Tibial artery (tissue), 4 donors: Measurements from ENCODE around the gene CFAP43.
A peak's percentile ranks its signal among the peaks of the same experiment; 100 is the strongest.

Source experiments
- DNase-seq, 2 donors: peaks; one replicate each; pipeline ENCODE4 v3.0.0-alpha.2; 2019
- H3K27ac ChIP-seq, 2 donors: fragments of 200-600 bp; sonication (generic) in 1 of 2; 1 replicate in 1 of 2; 2 replicates in 1 of 2; pipeline ENCODE4 v1.5.1; 2018 to 2019; ENCODE audit warnings: mild to moderate bottlenecking in 1 of 2
- H3K27me3 ChIP-seq, 2 donors: fragments of 200-600 bp; sonication (generic) in 1 of 2; one replicate each; pipeline versions ENCODE4 v1.5.1 to v1.6.0; 2016 to 2019
- H3K36me3 ChIP-seq, 3 donors: fragments of 200-600 bp; sonication (generic) in 2 of 3; one replicate each; pipeline ENCODE4 v1.5.1; 2016 to 2019; ENCODE audit warnings: mild to moderate bottlenecking in 2 of 3
- H3K4me1 ChIP-seq, 4 donors: fragments of 200-600 bp; sonication (generic) in 2 of 4; 1 replicate in 3 of 4; 2 replicates in 1 of 4; pipeline ENCODE4 v1.5.1; 2016 to 2019
- H3K4me3 ChIP-seq, 2 donors: fragments of 200-600 bp; sonication (generic) in 1 of 2; 1 replicate in 1 of 2; 2 replicates in 1 of 2; pipeline ENCODE4 v1.5.1; 2018 to 2019; ENCODE audit warnings: mild to moderate bottlenecking in 2 of 2
- H3K9me3 ChIP-seq, 3 donors: fragments of 200-600 bp; sonication (generic) in 1 of 3; one replicate each; pipeline ENCODE4 v1.5.1; 2016 to 2019
- intact Hi-C: fragments of 100-400 bp; cut with DNase I; formaldehyde crosslinking; loops from one replicate; pipeline ENCODE4 v1.15.0; 2023; ENCODE audit warnings: low total_unique reads
- TF ChIP-seq, protein P1 (sequence below), 2 experiments: fragments of 200-600 bp in 1 of 2; fragments of 450-650 bp in 1 of 2; IDR thresholded peaks; one replicate each; pipeline ENCODE4 v1.5.1; 2017 to 2019; ENCODE audit warnings: antibody characterized with exemption in 2 of 2, mild to moderate bottlenecking in 1 of 2, moderate library complexity in 1 of 2

CFAP43 gene

GRCh38 chr10:104127411-104127810 is 104.8 kb downstream of the CFAP43 start:
- DNase-seq = no peak
- TF ChIP-seq, protein P1, sequence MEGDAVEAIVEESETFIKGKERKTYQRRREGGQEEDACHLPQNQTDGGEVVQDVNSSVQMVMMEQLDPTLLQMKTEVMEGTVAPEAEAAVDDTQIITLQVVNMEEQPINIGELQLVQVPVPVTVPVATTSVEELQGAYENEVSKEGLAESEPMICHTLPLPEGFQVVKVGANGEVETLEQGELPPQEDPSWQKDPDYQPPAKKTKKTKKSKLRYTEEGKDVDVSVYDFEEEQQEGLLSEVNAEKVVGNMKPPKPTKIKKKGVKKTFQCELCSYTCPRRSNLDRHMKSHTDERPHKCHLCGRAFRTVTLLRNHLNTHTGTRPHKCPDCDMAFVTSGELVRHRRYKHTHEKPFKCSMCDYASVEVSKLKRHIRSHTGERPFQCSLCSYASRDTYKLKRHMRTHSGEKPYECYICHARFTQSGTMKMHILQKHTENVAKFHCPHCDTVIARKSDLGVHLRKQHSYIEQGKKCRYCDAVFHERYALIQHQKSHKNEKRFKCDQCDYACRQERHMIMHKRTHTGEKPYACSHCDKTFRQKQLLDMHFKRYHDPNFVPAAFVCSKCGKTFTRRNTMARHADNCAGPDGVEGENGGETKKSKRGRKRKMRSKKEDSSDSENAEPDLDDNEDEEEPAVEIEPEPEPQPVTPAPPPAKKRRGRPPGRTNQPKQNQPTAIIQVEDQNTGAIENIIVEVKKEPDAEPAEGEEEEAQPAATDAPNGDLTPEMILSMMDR (IDR thresholded peaks at IDR 0.05) = no peak
- Histone ChIP-seq H3K4me3 (no peak overlapping the region), H3K36me3 (no peaks in the 10 kb centered on the region), H3K27ac (no peak overlapping the region), H3K4me1 (peaks cover 0 to 10% (median 2%) of the 10 kb centered on the region in 4 donors), H3K27me3 (no peaks in the 10 kb centered on the region), H3K9me3 (no peaks in the 10 kb centered on the region)
- intact Hi-C loops = loop anchor here (10.0 kb wide), 2 partner anchors 163 to 233 kb away; partner anchors contain the start of gene SLK

DNA sequence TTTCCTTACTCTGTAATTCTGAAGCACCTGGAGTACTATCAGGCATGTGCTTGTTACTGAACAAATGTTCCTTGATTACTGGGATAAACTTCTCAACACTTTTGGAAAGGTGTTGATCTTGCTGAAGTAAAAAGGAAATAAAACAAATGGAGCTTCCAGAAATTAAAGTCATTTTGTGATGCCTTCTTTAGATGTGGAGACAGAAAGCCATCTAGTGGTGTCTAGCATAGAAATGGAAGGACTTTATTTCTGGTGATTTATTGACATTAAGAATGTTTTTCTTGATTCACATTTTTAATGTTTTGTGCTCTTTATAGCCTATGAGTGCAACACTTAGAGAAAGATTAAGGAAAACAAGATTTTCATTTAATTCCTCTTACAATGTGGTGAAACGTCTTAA is 108.8 kb downstream of the CFAP43 start:
- Histone ChIP-seq H3K27me3 (no peaks in the 10 kb centered on the region), H3K27ac (peak overlapping the region in 1 of 2 donors; percentile 98), H3K4me1 (peaks cover 0 to 25% (median 13%) of the 10 kb centered on the region in 4 donors), H3K36me3 (no peaks in the 10 kb centered on the region), H3K9me3 (no peaks in the 10 kb centered on the region), H3K4me3 (no peak overlapping the region)
- TF ChIP-seq, protein P1 (IDR thresholded peaks at IDR 0.05) = peak; percentile 13 to 21
- DNase-seq = no peak
- intact Hi-C loops = loop anchor here (10.0 kb wide), 2 partner anchors 159 to 229 kb away; partner anchors contain the start of gene SLK

- no peaks in the 10 kb centered on the region for H3K27me3 ChIP-seq
- TF ChIP-seq, protein P1 (IDR thresholded peaks at IDR 0.05) = no peak
- H3K4me3 ChIP-seq = peak overlapping the region; percentile 60 to 72
- H3K9me3 ChIP-seq = no peaks in the 10 kb centered on the region
- intact Hi-C loops = loop anchor here (10.0 kb wide), 2 partner anchors 158 to 228 kb away; partner anchors contain the start of gene SLK
- H3K27ac ChIP-seq = peak overlapping the region; percentile 96 to 98
- DNase-seq = peak in 1 of 2 donors; percentile 45
- peaks cover 0 to 25% (median 13%) of the 10 kb centered on the region in 4 donors for H3K4me1 ChIP-seq
- no peaks in the 10 kb centered on the region for H3K36me3 ChIP-seq
Measured at GRCh38 chr10:104122225-104123107, 109.7 kb downstream of the CFAP43 start.

DNA sequence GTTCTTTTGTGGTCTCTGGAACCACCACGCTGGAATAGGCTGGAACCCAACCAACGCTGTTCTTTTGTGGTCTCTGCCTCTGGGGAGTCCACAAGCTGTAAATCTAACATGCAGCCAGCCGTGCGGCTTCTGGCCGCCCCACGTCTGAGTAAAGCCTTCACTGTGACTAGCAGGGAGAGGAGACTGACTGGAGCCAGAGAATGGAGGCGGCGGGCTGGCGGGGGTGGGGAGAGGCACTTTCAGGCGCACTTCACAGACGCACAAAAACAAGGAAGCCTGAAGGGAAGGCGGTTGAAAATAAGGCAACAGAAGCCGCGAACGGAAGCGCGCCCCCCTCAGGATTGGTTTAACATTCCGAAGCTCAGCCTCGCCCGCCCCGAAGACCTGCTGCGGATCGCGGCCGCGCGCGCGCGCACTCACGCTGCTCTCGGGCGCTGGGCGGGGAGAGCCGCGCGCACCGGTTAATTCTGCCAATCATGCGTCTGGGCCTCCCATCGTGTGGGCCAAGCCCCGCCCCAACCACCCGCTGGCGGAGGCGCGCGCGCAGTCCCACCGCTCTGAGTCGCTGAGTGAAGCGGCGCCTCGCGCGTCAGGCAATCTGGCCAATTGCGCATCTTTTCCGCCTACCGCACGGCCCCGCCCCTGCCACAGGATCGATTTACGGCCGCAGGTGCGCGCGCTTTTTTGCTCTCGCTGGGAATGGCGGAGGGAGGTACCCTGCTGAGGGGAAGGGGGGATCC is 110.5 kb downstream of the CFAP43 start, which contains the start of gene SFR1:
TSS of gene SFR1 (plus strand) at position 687 of the 740 bp plus-strand sequence. CDS start at position 700, 13 bp downstream.
- intact Hi-C loops = loop anchor here (10.0 kb wide), 2 partner anchors 157 to 227 kb away; partner anchors contain the start of gene SLK
- DNase-seq = peak; percentile 98 to 99
- peak within 1 kb of the TSS; percentile 60 to 72 for H3K4me3 ChIP-seq
- peak within 1 kb of the TSS; percentile 96 to 98 for H3K27ac ChIP-seq
- H3K36me3 ChIP-seq = no peaks in the 10 kb centered on the region
- H3K27me3 ChIP-seq = no peaks in the 10 kb centered on the region
- no peaks in the 10 kb centered on the region for H3K9me3 ChIP-seq
- TF ChIP-seq, protein P1 (IDR thresholded peaks at IDR 0.05) = peak; percentile 54
- peaks cover 0 to 25% (median 13%) of the 10 kb centered on the region in 4 donors for H3K4me1 ChIP-seq

- TF ChIP-seq, protein P1 (IDR thresholded peaks at IDR 0.05) = no peak
- peak overlapping the region; percentile 60 to 72 for H3K4me3 ChIP-seq
- no peaks in the 10 kb centered on the region for H3K27me3 ChIP-seq
- H3K9me3 ChIP-seq = no peaks in the 10 kb centered on the region
- peak overlapping the region; percentile 96 to 98 for H3K27ac ChIP-seq
- peak; percentile 96 to 98 for DNase-seq
- no peaks in the 10 kb centered on the region for H3K36me3 ChIP-seq
- H3K4me1 ChIP-seq = peaks cover 0 to 25% (median 13%) of the 10 kb centered on the region in 4 donors
- intact Hi-C loops = loop anchor here (10.0 kb wide), 2 partner anchors 156 to 226 kb away; partner anchors contain the start of gene SLK
Measured at GRCh38 chr10:104120903-104121484, 111.2 kb downstream of the CFAP43 start.
